Measurements from ENCODE around the gene MAPT. TPM values are rescaled to one million over a fixed set of nuclear protein-coding genes. Genes with fewer than 3 reads are reported as not detected.

The MAPT gene
- total RNA-seq, 1 donor from 2014 or later = 5.1 TPM

GRCh38 chr17:45923511-45924268, 29.3 kb downstream of the MAPT start:
- Histone ChIP-seq H3K36me3 (no peaks in the 10 kb centered on the region), H3K4me1 (peaks cover 7% of the 10 kb centered on the region), H3K27ac (no peak overlapping the region), H3K27me3 (no peaks in the 10 kb centered on the region), H3K4me3 (no peak overlapping the region), H3K9me3 (no peaks in the 10 kb centered on the region)
- intact Hi-C loops (cut with DNase I) = no loop called here
- peak; percentile 35 for ATAC-seq
- TF ChIP-seq, protein P1, sequence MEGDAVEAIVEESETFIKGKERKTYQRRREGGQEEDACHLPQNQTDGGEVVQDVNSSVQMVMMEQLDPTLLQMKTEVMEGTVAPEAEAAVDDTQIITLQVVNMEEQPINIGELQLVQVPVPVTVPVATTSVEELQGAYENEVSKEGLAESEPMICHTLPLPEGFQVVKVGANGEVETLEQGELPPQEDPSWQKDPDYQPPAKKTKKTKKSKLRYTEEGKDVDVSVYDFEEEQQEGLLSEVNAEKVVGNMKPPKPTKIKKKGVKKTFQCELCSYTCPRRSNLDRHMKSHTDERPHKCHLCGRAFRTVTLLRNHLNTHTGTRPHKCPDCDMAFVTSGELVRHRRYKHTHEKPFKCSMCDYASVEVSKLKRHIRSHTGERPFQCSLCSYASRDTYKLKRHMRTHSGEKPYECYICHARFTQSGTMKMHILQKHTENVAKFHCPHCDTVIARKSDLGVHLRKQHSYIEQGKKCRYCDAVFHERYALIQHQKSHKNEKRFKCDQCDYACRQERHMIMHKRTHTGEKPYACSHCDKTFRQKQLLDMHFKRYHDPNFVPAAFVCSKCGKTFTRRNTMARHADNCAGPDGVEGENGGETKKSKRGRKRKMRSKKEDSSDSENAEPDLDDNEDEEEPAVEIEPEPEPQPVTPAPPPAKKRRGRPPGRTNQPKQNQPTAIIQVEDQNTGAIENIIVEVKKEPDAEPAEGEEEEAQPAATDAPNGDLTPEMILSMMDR (IDR thresholded peaks at IDR 0.05) = no peak
- no peak for DNase-seq

DNA sequence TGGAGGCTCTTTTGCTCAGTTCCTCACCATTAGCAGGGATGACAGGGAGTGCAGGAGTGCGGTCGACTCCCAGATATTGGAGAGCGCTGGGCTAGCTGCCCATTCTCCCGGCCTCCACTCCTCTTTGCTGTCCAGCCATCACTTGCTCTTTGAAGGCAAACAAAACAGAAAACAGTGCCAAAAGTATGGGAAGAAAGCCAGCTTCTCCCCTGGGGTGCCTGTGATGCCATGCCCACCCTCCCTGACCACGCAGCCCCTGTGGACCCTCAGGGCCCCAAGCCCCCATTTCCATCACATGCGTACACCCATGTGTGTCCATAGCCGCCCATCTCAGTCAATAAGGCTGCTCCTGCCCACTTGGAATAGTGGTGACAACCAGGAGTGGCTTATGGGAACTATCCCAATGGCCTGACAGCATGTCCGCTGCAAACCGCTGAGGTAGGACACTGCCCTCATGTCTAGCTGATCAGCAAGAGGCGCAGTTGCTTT, 30.0 kb downstream of the MAPT start:
- intact Hi-C loops (cut with DNase I) = no loop called here
- Histone ChIP-seq H3K4me1 (peaks cover 7% of the 10 kb centered on the region), H3K27ac (no peak overlapping the region), H3K4me3 (no peak overlapping the region), H3K9me3 (no peaks in the 10 kb centered on the region), H3K36me3 (no peaks in the 10 kb centered on the region), H3K27me3 (no peaks in the 10 kb centered on the region)
- peak; percentile 14 for ATAC-seq
- DNase-seq = no peak
- TF ChIP-seq, protein P1 (IDR thresholded peaks at IDR 0.05) = no peak

- Histone ChIP-seq H3K4me1 (peaks cover 7% of the 10 kb centered on the region), H3K27ac (no peak overlapping the region), H3K36me3 (no peaks in the 10 kb centered on the region), H3K9me3 (no peaks in the 10 kb centered on the region), H3K27me3 (no peaks in the 10 kb centered on the region), H3K4me3 (no peak overlapping the region)
- ATAC-seq (no peak), DNase-seq (no peak)
- TF ChIP-seq, protein P1 (IDR thresholded peaks at IDR 0.05) = no peak
- intact Hi-C loops (cut with DNase I) = no loop called here
Measured at GRCh38 chr17:45925311-45925710, 31.0 kb downstream of the MAPT start.

DNA sequence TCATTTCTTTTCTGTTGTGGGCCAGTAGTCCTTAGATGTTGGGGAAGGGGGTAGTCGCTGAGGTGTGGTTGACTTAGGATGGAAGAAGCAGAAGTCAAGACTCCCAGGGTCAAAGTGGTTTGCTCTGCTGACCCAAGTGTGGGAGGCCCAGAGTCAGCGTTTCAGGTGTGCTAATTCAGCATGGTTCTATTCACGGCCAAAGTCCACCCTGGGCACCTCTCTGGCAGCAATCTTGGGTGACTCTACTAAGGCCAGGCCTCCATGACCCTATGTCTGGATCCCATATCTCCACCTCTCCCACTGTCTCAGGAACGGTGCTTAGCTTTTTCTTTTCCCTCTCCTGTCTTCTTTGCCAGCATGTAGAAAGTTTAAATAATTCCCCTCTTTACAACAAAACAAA, 32.9 kb downstream of the MAPT start:
- no peaks in the 10 kb centered on the region for H3K9me3 ChIP-seq
- TF ChIP-seq, protein P1 (IDR thresholded peaks at IDR 0.05) = no peak
- intact Hi-C loops (cut with DNase I) = no loop called here
- H3K27me3 ChIP-seq = no peaks in the 10 kb centered on the region
- DNase-seq (no peak), ATAC-seq (no peak)
- no peak overlapping the region for H3K27ac ChIP-seq
- no peak overlapping the region for H3K4me3 ChIP-seq
- peaks cover 7% of the 10 kb centered on the region for H3K4me1 ChIP-seq
- no peaks in the 10 kb centered on the region for H3K36me3 ChIP-seq

GRCh38 chr17:45929344-45929743, 35.0 kb downstream of the MAPT start:
- no peaks in the 10 kb centered on the region for H3K27me3 ChIP-seq
- intact Hi-C loops (cut with DNase I) = no loop called here
- ATAC-seq = no peak
- no peak overlapping the region for H3K27ac ChIP-seq
- no peaks in the 10 kb centered on the region for H3K36me3 ChIP-seq
- no peak for DNase-seq
- H3K4me3 ChIP-seq = no peak overlapping the region
- H3K4me1 ChIP-seq = peaks cover 1% of the 10 kb centered on the region
- no peaks in the 10 kb centered on the region for H3K9me3 ChIP-seq
- TF ChIP-seq, protein P1 (IDR thresholded peaks at IDR 0.05) = no peak
